ENCODE data around the gene CCDC88A. TPM values are rescaled to one million over a fixed set of nuclear protein-coding genes. Genes with fewer than 3 reads are reported as not detected.
A peak's percentile ranks its signal among the peaks of the same experiment; 100 is the strongest.
"Not testable (repeated sequence)": the region's sequence is repeated elsewhere in the genome, so short reads cannot be mapped to it uniquely, and the experiment has no call there.

Gene CCDC88A
- total RNA-seq, 1 experiment from 2014 or later = 26.4 TPM

DNA sequence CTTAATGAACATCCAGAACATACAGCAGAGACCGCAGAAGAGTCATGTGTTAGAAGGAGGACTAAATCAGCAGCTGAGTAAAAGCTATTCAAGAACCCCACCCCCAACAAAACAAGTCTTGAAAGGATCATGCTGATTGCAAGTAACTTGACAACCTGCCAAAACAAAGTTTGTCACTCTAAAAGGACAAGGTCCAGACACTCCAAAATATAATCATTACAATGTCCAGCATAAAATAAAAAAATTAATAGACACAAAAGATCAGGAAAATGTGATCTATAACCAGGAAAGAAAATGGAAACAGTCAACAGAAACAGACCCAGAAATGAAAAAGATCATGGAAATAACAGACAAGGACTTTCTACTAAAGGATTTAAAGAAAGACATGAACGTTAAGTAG lies 28.5 kb downstream of the CCDC88A start:
- no peak for DNase-seq (ENCODE audit: low read depth)

GRCh38 chr2:55385516-55385915 lies 34.1 kb downstream of the CCDC88A start:
- DNase-seq (ENCODE audit: low read depth) = not testable (repeated sequence)

- no peak for DNase-seq (ENCODE audit: low read depth)
Observed at GRCh38 chr2:55384786-55385185, 34.9 kb downstream of the CCDC88A start.

DNA sequence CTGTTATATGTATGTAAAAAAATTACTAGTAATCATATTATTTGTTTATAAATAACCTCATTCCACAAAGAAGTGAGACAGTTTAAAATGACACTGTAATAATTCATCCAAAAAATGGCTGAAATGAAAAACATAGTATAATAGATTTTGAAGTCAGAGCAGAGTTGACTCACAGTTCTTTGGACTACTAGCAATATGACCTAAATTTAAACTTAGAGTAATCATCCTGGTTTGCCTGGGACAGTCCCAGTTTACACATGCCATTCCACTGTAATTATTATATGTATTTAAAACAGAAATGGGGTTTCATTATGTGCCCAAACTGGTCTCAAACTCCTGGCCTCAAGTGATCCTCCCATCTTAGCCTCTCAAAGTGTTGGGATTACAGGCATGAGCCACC lies 48.3 kb downstream of the CCDC88A start:
- DNase-seq (ENCODE audit: low read depth) = no peak

- no peak for DNase-seq (ENCODE audit: low read depth)
Observed at GRCh38 chr2:55370208-55370607, 49.4 kb downstream of the CCDC88A start.

DNA sequence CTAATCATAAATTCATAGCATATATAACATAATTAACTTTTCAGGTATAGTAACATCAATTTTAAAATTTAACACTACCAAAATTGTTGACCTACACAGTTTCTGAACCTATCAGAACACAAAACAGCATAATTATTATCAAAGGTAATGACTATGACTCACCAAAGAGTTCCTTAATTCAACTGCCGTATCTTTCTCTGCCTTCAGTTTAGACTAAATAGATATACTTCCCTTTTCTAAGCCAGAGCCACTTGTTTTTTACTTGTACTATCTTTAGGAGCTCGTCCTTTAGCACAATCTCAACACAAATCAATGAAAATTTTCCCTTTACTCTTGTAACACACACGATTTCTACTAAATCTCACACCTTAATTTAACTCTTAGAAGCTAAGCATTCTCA lies 54.4 kb downstream of the CCDC88A start:
- no peak for DNase-seq (ENCODE audit: low read depth)

DNA sequence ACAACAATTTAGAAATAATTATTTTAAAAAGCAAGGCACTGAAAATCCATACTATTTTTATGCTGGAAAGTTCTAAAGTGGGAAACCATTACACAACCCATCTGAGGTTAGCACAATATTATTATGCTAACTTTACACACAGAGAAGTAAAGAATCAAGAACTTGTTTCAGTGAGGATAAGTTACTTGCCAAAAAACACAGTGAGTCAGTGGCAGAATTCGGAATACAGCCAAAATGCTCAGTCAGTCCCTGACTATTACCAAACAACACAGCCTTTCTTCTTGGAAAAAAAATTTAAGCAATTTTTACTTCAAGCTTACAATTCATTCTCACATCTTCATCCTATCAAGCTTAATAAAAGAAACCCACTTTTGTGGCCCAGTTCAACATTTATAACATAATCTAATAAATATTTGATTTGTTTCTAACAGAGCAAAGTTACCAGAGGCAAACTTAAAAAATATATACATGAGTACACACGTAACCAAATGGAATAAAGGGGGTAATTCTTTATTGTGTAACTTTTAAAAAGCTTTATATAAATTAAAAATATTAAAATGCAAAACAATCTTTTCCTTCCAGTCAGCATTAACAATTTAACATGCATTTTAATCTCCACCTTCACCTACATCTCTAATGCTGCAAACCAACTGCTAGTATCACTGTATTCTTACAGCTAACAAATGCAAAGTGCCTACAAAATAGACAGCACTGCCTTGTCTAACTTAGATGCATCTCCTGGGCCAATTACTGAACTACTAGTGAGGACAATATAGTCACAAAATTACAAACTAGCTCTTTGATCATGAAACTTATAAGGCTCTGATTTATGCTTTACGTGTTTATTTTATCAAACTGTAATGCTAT lies 55.2 kb downstream of the CCDC88A start:
- peak; percentile 93 for DNase-seq (ENCODE audit: low read depth)

DNA sequence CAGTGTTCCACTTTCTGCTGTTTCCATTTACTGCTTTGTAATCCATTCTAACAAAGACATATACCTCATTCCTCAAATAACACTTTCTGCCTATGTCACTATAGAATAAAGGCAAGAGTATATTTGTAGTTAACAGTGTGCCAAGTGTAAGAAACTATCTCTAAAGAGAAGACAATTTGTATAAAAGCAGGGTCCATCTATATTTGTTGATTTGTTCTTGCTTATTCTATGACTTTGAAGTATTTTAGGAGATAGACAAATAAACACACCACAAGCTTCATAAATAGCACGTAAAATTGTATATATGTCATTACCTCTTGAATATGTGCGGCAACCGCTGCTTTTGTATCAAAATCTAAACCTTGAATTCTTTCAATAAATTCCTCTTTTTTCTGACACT lies 56.0 kb downstream of the CCDC88A start:
- no peak for DNase-seq (ENCODE audit: low read depth)

DNA sequence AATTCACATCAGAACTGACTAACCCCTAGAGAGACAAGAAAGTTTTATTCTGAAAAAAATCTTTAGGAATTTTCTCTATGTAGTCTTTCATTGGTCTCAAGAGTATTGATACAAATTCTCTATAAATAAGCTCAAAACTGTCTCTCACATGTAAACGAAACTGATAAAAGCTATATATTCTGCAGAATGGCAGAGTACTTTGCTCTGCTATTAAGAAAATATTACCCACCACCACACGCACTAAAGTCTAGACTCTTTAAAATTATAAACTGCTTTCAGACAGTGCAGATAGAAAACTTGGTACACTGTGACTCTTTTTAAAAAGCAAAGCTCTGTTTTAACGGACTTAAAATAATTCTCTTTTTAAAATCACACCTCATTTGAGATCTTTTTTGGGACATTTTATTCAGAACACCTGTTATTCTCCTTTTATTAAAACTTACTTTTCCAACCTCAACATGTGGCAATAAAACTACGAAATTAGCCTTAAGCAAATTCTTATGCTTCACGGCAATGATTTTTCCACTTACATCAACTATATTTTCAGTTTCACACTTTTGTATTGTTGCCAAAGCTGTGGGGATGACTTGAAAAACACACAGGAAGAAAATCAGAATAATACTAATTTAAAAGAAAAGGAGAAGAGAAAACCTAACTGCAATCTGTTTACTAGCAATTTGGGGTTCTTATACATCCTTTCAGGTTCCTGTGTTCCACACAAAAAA lies 58.0 kb downstream of the CCDC88A start:
- no peak for DNase-seq (ENCODE audit: low read depth)

- DNase-seq (ENCODE audit: low read depth) = no peak
Observed at GRCh38 chr2:55358451-55358850, 61.2 kb downstream of the CCDC88A start.

DNA sequence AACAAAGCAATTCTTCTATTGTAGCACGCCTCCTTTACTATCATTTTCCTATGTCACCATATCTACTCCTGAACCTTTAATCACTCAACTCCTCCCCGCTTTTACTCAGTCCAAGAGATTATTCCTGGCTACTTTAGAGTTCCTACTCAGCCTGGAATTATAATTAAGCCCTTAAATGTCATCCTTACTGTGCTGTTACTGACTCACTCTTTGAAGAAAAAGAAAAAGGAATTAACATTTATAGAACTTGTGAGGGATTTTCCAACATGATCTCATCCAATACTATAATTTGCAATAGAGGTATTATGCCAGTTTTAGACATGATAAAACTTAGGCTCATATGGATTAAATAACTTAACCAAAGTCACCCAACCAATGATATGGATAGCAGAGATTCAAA lies 61.7 kb downstream of the CCDC88A start:
- DNase-seq (ENCODE audit: low read depth) = no peak

GRCh38 chr2:55357164-55357563 lies 62.5 kb downstream of the CCDC88A start:
- no peak for DNase-seq (ENCODE audit: low read depth)

DNA sequence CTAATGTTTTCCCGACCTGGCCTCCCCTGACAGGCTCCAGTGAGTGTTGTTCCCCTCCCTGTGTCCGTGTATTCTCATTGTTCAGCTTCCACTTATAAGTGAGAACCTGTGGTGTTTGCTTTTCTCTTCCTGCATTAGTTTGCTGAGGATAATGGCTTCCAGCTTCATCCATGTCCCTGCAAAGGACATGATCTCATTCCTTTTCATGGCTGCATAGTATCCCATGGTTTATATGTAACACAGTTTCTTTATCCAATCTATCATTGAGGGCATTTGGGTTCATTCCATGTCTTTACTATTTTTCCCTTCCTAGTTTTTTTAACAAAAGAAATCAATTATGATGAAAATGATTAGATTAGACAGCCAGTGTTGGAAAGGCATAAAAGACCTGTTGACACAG lies 63.5 kb downstream of the CCDC88A start:
- not testable (repeated sequence) for DNase-seq (ENCODE audit: low read depth)

DNA sequence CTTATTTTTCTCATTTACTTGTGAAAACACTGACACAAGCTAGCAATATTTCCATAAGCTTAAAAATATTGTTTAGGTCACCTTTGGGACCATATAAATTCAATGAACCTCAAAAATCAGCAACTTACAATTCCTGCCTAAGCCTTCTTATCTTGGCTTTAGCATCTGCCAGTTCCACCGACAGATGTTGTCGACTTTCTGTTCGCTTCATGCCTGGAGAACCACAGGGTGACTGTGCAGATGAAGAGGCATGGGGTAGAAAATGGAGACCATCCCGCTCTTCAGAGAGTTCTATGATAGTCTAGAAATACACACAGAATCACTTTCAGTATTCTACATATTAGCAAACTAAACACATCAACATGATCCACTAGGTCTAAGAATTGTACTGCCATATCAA lies 64.2 kb downstream of the CCDC88A start:
- no peak for DNase-seq (ENCODE audit: low read depth)

DNA sequence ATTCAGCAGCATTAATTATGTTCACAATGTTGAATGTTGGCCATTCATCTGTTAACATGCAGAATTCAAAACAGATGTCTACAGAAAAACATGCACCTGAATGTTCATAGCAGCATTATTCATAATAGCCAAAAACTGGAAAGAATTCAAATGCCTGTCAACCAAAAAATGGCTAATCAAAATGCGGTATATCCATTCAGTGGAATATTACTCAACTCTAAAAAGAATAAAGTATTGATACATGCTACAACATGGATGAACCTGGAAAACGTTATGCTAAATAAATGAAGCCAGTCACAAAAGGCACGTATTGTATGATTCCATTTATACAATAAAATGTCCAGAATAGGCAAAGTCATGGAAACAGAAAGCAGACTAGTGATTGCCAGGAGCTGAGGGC lies 68.0 kb downstream of the CCDC88A start:
- DNase-seq (ENCODE audit: low read depth) = no peak

DNA sequence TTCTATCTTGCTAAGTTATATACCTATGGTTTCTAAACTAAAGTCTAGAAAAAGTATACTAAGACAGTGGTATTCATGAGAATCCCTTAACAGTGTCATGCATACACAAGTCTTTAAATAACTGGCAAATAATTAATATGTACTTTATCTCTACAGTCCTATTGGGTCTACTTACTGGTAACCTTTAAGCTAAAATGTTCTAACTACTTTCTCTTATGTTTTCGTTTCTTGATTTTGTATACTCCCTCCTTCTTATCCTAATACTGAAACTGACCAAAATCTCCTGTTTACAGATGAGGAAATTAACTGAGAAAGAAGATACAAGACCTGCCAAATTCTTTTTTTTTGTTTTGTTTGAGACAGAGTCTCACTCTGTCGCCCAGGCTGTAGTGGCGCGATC lies 74.6 kb downstream of the CCDC88A start:
- no peak for DNase-seq (ENCODE audit: low read depth)

DNA sequence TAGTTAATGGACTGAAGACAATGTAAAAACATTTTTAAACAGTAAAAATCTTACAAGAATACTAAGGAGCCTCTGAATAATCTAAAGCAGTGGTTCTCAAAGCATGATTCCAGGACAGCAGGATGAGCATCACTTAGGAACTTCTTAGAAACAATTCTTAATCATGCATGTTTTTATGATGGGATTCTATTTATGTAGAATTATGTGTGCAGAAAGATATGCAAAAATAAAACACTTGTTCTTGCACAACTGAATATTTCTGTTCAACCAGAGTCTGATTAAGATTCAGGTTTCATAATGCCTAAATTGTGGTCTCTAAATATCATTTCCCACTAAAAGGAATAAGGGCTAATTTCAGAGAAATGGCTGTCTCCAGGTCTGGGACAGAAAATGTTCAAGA lies 81.4 kb downstream of the CCDC88A start:
- DNase-seq (ENCODE audit: low read depth) = no peak

DNA sequence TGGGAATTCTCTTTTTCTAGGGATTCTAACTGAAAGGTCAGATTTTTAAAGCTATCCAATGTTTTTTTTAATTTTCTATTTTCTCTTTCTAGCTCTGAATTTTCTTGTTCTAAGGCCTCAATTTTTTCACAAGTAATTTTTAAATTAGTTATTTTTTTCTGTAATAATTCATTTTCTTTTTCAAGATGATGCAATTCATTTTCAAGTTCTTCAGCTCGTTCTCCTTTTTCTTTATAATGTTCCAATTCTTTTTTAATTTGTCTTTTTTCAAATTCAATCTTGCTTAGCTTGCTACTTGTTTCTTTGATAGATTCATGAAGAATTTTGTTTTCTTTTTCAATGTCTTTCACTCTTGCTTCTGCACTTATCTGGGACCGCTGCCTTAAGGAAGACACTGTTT lies 84.9 kb downstream of the CCDC88A start:
- DNase-seq (ENCODE audit: low read depth) = no peak

DNA sequence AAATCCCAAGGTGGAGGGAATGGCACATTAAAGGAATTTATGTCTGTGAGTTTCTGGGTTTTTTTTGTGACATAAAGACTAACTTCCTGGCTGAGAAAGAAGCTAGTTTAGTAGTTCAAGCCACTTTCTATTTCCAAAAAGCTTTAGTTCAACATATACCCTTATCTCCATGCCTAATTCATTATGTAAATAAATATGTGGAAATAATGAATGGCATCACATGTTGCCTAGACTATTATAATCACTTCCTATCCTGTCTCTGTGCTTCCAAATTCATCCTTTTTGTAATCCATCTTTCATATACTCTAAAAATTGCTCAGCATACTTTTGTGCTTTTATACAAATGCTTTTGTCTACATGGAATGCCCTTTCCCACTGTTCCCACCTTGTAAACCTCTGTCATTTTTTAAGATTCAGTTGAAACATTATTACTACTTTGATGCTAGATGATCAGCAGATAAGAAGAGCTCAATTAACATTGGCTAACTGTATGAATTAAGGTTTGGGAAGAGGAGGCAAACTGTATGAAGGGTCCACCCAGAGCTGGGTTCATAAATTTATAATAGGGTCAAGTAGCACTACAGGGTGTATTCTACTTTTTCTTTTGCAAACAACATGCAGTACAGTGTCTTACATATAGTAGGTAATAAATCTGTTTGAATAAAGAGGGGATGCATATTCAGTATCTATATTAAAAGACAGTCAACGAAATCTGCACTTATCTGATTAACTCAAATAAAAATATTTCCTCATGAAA lies 88.9 kb downstream of the CCDC88A start:
- DNase-seq (ENCODE audit: low read depth) = no peak

GRCh38 chr2:55327470-55328230 lies 92.0 kb downstream of the CCDC88A start:
- no peak for DNase-seq (ENCODE audit: low read depth)

GRCh38 chr2:55314985-55315384 lies 104.7 kb downstream of the CCDC88A start:
- DNase-seq (ENCODE audit: low read depth) = no peak
